OCI-LY7 (cell line): ENCODE results near the gene EPHB1. TPM values are rescaled to one million over a fixed set of nuclear protein-coding genes. Genes with fewer than 3 reads are reported as not detected.

Source experiments
- BruUV-seq: library from RNA; stranded (reverse); fragments of 400-500 nt; replicated peaks from 2 replicates; lab custom pipeline; 2021; lab: Mats Ljungman, UMichigan
- CTCF ChIA-PET: fragments of 300-600 bp; sonication (Branson Sonifier 250); formaldehyde crosslinking; loops from one replicate; lab custom pipeline; 2022; ENCODE audit warnings: antibody characterized with exemption; ENCODE audit not compliant: unreplicated experiment; lab: Charles Lee
- POLR2A ChIA-PET: fragments of 300-600 bp; sonication (Branson Sonifier 250); formaldehyde crosslinking; loops from one replicate; lab custom pipeline; 2022; ENCODE audit warnings: antibody characterized with exemption; lab: Charles Lee
- DNase-seq: peaks from one replicate; pipeline ENCODE4 v3.0.0-alpha.2; 2015; ENCODE audit warnings: low spot score
- H2AFZ ChIP-seq: fragments of 200-600 bp; sonication (generic), shearing (Covaris generic); 2 replicates; pipeline ENCODE4 v1.6.1; 2014; ENCODE audit warnings: mild to moderate bottlenecking, antibody characterized with exemption, low read length, moderate library complexity
- H3K27ac ChIP-seq: fragments of 200-600 bp; sonication (generic); 2 replicates; pipeline ENCODE4 v1.5.1; 2014; ENCODE audit warnings: mixed run types, low read depth, mild to moderate bottlenecking, moderate library complexity, low read length, inconsistent platforms; ENCODE audit not compliant: poor library complexity, severe bottlenecking
- H3K36me3 ChIP-seq: fragments of 200-600 bp; sonication (generic); 2 replicates; pipeline ENCODE4 v1.6.1; 2014; ENCODE audit warnings: mild to moderate bottlenecking, antibody characterized with exemption, low read length, moderate library complexity, mixed read lengths; ENCODE audit not compliant: insufficient read depth
- H3K4me1 ChIP-seq: fragments of 200-600 bp; sonication (generic); 2 replicates; pipeline ENCODE4 v1.5.1; 2014; ENCODE audit warnings: mild to moderate bottlenecking, low read length; ENCODE audit not compliant: insufficient read depth, poor library complexity, severe bottlenecking
- H3K4me2 ChIP-seq: fragments of 200-600 bp; sonication (generic); 2 replicates; pipeline ENCODE4 v1.6.1; 2014; ENCODE audit warnings: mild to moderate bottlenecking, low read length
- H3K4me3 ChIP-seq: fragments of 200-600 bp; sonication (generic); 2 replicates; pipeline ENCODE4 v1.5.1; 2014; ENCODE audit warnings: mild to moderate bottlenecking, low read depth, low read length; ENCODE audit not compliant: poor library complexity, severe bottlenecking
- H3K79me2 ChIP-seq: fragments of 200-600 bp; sonication (generic); 2 replicates; pipeline ENCODE4 v1.6.1; 2016; ENCODE audit warnings: low read depth, mild to moderate bottlenecking, low read length, moderate library complexity, mixed read lengths; ENCODE audit not compliant: insufficient read depth
- H3K9me2 ChIP-seq: fragments of 200-600 bp; sonication (generic); 2 replicates; pipeline ENCODE4 v1.6.1; 2016; ENCODE audit warnings: mild to moderate bottlenecking, low read length, mixed read lengths; ENCODE audit not compliant: insufficient read depth
- H3K9me3 ChIP-seq: fragments of 200-600 bp; sonication (generic); 2 replicates; pipeline ENCODE4 v1.6.1; 2014; ENCODE audit warnings: mild to moderate bottlenecking, mixed run types, low read length, mixed read lengths
- H4K20me1 ChIP-seq: fragments of 200-600 bp; sonication (generic); 2 replicates; pipeline ENCODE4 v1.6.1; 2014; ENCODE audit warnings: mild to moderate bottlenecking, antibody characterized with exemption, low read length, moderate library complexity, mixed read lengths; ENCODE audit not compliant: insufficient read depth
- CTCF ChIP-seq: fragments of 200-600 bp; sonication (generic); conservative IDR thresholded peaks from 2 replicates; pipeline ENCODE4 v1.5.1; 2014; ENCODE audit warnings: mild to moderate bottlenecking, antibody characterized with exemption, low read length, moderate library complexity, mixed read lengths
- EZH2phosphoT487 ChIP-seq: fragments of 200-600 bp; sonication (generic); IDR thresholded peaks from 2 replicates; pipeline ENCODE4 v1.6.1; 2018; ENCODE audit warnings: low read depth, borderline replicate concordance, mild to moderate bottlenecking, mixed run types, antibody characterized with exemption, low read length, moderate library complexity, mixed read lengths
- intact Hi-C: fragments of 100-400 bp; cut with micrococcal nuclease; formaldehyde crosslinking; loops from one replicate; pipeline ENCODE4 v1.10.0; 2022; ENCODE audit not compliant: unreplicated experiment
- total RNA-seq, 2 experiments: library from RNA; depleted of rRNA in 1 of 2; stranded (reverse); fragments of >200 nt in 1 of 2; shearing (Covaris generic) in 1 of 2; gene quantifications; 2 replicates each; pipeline ENCODE4 v1.2.3, GENCODE V29; 2014 to 2022

EPHB1 gene
- total RNA-seq, 2 experiments from 2014 or later = 0.54 to 1.3 TPM

- Histone ChIP-seq H3K4me1 (no peaks in the 10 kb centered on the region), H4K20me1 (no peaks in the 10 kb centered on the region), H3K4me3 (no peak overlapping the region), H2AFZ (no peak overlapping the region), H3K9me3 (no peaks in the 10 kb centered on the region), H3K27ac (no peak overlapping the region), H3K9me2 (no peaks in the 10 kb centered on the region), H3K4me2 (no peak overlapping the region), H3K36me3 (no peaks in the 10 kb centered on the region), H3K79me2 (no peaks in the 10 kb centered on the region)
- intact Hi-C loops = no loop called here
- TF ChIP-seq EZH2phosphoT487 (no peak), CTCF (no peak)
- ChIA-PET CTCF (no interaction called here), POLR2A (no interaction called here)
- no TSS peak for BruUV-seq
- DNase-seq = no peak
Observed at GRCh38 chr3:134934933-134935332, 139.9 kb downstream of the EPHB1 start.

DNA sequence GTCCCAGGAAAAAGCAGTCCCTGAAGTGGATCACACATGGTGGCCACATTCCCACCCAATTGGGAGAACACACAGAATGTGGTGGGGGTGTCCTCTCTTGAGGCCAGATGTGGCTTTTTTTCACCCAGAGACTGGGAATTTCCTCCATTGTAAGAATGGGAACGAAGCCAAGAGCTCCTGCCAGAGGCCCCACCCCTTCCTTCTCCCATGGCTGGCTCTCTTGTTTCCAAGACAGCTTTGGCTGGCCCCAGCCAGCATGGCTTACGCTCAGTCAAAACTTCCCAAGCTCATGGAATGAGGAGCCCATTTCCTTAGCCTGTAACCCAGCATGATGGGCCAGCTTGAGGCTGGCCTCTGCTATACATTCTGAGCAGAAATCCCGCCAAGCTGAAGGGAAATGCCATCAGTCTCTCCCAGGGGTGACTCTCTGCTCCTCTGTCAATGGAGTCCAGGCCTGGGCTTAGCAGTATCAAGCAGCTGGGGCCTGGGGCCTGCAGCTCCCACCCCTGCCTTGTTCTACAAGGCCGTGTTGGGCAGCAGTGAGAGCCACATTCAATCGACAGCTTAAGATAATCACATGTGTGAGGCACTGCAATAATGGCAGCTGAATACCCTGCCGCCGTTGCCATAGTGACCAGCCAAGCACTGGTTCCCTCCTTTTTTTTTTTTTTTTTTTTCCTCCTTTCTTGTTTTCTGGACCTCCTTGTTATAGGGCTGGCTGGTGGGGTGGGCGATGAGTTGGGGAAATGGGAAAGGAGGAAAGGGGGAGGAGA, 142.4 kb downstream of the EPHB1 start:
- Histone ChIP-seq H3K27ac (no peak overlapping the region), H2AFZ (no peak overlapping the region), H3K9me2 (no peaks in the 10 kb centered on the region), H3K36me3 (no peaks in the 10 kb centered on the region), H4K20me1 (no peaks in the 10 kb centered on the region), H3K4me2 (no peak overlapping the region), H3K4me1 (no peaks in the 10 kb centered on the region), H3K4me3 (no peak overlapping the region), H3K9me3 (no peaks in the 10 kb centered on the region), H3K79me2 (no peaks in the 10 kb centered on the region)
- TF ChIP-seq EZH2phosphoT487 = no peak
- TF ChIP-seq CTCF = no peak
- no peak for DNase-seq
- BruUV-seq = no TSS peak
- POLR2A ChIA-PET = interaction anchor here (0.5 kb wide), 1 partner anchor 78 kb away, joined by 3 read pairs; no protein-coding TSS in a partner anchor
- CTCF ChIA-PET = no interaction called here
- intact Hi-C loops = no loop called here

DNA sequence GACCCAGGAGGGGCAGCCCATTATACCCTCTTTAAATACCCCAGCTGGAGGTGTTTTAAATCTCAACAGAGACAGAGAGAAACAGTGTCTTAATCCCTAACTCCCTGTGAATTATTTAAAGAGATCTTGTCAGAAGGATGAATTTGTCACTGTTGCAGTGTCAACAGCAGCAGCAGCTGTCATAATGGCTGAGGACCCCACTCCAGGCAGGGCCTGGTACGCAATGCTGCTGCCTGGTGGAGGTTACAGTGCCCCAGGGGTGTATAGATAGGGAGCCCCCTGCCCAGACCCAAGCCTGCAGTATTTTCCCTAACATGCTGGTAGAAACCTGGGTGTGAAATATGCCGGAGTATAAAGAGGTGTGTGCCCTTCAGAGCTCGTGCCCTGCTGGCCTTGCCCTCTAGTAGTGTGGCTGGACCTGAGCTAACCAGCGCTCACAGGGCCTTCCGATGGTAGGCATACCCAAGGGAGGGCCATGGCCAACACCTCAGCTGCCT, 143.0 kb downstream of the EPHB1 start:
- ChIA-PET POLR2A (no interaction called here), CTCF (no interaction called here)
- no peak for TF ChIP-seq EZH2phosphoT487
- no peak for TF ChIP-seq CTCF
- Histone ChIP-seq H3K4me3 (no peak overlapping the region), H3K4me1 (no peaks in the 10 kb centered on the region), H3K9me3 (no peaks in the 10 kb centered on the region), H3K36me3 (no peaks in the 10 kb centered on the region), H4K20me1 (no peaks in the 10 kb centered on the region), H2AFZ (no peak overlapping the region), H3K4me2 (no peak overlapping the region), H3K27ac (no peak overlapping the region), H3K79me2 (no peaks in the 10 kb centered on the region), H3K9me2 (no peaks in the 10 kb centered on the region)
- intact Hi-C loops = no loop called here
- BruUV-seq = no TSS peak
- DNase-seq = no peak
